SK-N-MC (cell line): Measurements from ENCODE around the gene FASTKD1.

Experiments used
- EZH2 ChIP-seq: fragments of 200-600 bp; sonication (generic); IDR thresholded peaks from one replicate; pipeline ENCODE4 v1.6.1; 2017; ENCODE audit warnings: antibody characterized with exemption
- POLR2AphosphoS5 ChIP-seq: IDR thresholded peaks from 2 replicates; pipeline ENCODE4 v1.6.1; 2012; ENCODE audit warnings: mild to moderate bottlenecking, low read depth, low read length, borderline replicate concordance

DNA sequence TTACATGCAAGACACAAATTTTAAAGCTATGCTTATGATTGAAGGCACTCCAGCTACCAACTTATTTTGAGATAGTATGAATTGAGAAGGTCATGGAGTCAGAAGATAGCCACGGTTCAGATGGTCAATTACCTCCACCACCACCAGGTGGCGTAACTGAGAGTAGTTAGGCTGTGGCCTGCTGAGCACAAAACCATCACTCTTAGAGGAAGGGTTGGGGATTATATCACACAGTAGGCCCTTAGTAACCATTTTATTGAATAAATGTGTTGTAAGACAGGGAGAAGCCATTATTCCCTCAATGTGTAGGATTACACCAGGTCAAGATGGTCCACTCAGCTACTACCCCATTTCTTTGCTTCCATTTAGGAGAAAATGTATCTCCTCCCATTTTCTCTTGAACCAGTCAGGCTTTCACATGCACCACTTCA, 45.4 kb downstream of the FASTKD1 start:
- TF ChIP-seq EZH2 (no peak), POLR2AphosphoS5 (no peak)
